ENCODE data around the gene UTP25.

- TF ChIP-seq CTCF (conservative IDR thresholded peaks at IDR 0.05; ENCODE audit: low read length) (no peak), EZH2phosphoT487 (IDR thresholded peaks at IDR 0.05; ENCODE audit: borderline replicate concordance, low read depth, low read length) (no peak)
Measured at GRCh38 chr1:209807509-209807908, 20.3 kb upstream of the UTP25 start.
